ENCODE measurements around the gene TOMM7.
"Not testable (repeated sequence)": the region's sequence is repeated elsewhere in the genome, so short reads cannot be mapped to it uniquely, and the experiment has no call there.

TOMM7 gene

DNA sequence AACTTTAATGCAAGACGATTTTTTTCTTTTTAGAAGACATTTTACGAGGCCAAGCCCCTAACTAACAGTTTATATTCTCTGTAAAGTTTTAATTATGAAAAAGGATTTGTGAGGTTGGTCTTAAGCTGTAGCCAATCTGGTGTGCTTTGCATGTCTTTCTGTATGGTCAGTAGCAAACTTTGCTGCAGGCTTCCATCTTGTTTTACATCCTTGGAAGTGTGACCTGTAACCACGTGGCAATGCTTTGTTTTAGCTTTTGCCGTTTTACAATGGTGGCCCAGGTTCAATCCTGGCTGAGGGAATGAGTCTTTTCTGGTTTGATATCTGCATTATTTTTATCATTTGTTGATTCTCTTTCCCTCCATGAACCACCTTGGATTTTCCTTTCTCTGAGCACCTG is 19.8 kb downstream of the TOMM7 start:
- H3K9ac ChIP-seq (ENCODE audit: low read length in 2 of 2); H3K9me3 ChIP-seq (ENCODE audit: control insufficient read depth in 2 of 2, low read length in 2 of 2); H3K27ac ChIP-seq (ENCODE audit: low read length); H3K36me3 ChIP-seq (ENCODE audit: control insufficient read depth in 2 of 2, insufficient read depth in 2 of 2, low read length in 2 of 2); H3K4me1 ChIP-seq (ENCODE audit: control insufficient read depth, insufficient read depth, low read length); H3K27me3 ChIP-seq (ENCODE audit: control insufficient read depth in 1 of 2, insufficient read depth in 2 of 2, low read length in 2 of 2); H3K4me3 ChIP-seq (ENCODE audit: low read length in 2 of 2): not testable (repeated sequence)

DNA sequence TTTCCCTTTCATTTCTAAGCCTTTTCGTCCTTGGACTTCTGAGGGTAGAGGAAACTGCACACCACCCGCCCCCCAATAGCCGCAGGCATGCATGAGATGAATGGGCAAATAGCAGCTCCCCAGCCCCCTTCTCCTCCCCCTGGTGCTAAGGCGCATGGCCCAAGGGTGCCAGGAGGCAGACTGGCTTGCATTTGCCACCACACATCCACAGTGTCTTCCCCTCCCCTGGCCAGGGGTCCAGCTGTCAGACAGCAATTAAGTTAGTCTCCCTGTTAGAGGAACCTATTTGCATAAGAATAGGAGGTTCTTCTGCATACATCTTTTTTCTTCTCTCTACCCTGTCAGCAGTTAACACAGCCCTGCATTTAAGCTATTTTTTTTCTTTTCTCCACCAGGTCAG is 20.2 kb downstream of the TOMM7 start:
- Histone ChIP-seq H3K36me3 (ENCODE audit: control insufficient read depth in 2 of 2, insufficient read depth in 2 of 2, low read length in 2 of 2) (no peaks in the 10 kb centered on the region), H3K4me3 (ENCODE audit: low read length in 2 of 2) (no peak overlapping the region), H3K27ac (ENCODE audit: low read length) (no peak overlapping the region), H3K4me1 (ENCODE audit: control insufficient read depth, insufficient read depth, low read length) (no peaks in the 10 kb centered on the region), H3K9me3 (ENCODE audit: control insufficient read depth in 2 of 2, low read length in 2 of 2) (no peaks in the 10 kb centered on the region), H3K27me3 (ENCODE audit: control insufficient read depth in 1 of 2, insufficient read depth in 2 of 2, low read length in 2 of 2) (no peaks in the 10 kb centered on the region), H3K9ac (ENCODE audit: low read length in 2 of 2) (no peak overlapping the region)

DNA sequence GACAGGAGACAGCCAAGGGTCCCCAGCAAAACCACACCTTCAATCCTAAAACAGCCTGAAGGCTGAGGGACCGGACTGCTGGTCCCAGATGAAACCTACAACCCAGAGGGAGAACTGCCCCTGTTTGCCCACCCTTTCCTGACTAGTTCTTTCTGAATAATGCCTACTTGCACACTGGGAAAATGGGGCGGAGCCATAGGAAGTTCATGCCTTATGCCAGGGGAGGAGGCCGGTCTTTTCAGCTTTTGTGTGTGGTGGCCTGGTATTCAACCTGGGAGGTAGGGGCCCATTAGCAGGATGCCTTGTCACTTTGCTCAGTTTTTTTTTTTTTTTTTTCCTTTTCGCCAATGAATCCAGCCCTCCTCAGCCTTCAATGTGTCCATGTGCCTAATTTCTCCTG is 20.7 kb downstream of the TOMM7 start:
- H3K9ac ChIP-seq (ENCODE audit: low read length in 2 of 2) = no peak overlapping the region
- H3K9me3 ChIP-seq (ENCODE audit: control insufficient read depth in 2 of 2, low read length in 2 of 2) = no peaks in the 10 kb centered on the region
- H3K27ac ChIP-seq (ENCODE audit: low read length) = no peak overlapping the region

DNA sequence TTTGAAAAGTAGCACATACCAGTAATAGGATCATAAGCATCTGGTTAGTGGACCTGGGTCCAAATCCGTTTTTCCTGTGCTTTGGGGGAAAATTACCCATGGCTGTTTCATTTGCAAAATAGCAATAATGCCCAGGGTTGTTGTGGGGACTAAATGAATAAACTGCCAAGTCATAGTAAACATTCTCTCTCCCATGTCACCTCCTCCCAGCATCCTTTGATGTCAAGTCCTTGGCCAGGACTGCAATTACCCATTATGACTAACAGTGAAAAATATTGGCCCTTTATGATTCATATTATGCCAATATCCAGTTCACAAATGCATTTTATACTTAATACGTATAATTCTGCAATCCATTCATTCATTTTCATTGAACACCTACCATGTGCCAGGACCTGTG is 23.0 kb downstream of the TOMM7 start:
- Histone ChIP-seq H3K27me3 (ENCODE audit: control insufficient read depth in 1 of 2, insufficient read depth in 2 of 2, low read length in 2 of 2) (no peaks in the 10 kb centered on the region), H3K36me3 (ENCODE audit: control insufficient read depth in 2 of 2, insufficient read depth in 2 of 2, low read length in 2 of 2) (no peaks in the 10 kb centered on the region), H3K9me3 (ENCODE audit: control insufficient read depth in 2 of 2, low read length in 2 of 2) (no peaks in the 10 kb centered on the region), H3K4me1 (ENCODE audit: control insufficient read depth, insufficient read depth, low read length) (no peaks in the 10 kb centered on the region), H3K27ac (ENCODE audit: low read length) (no peak overlapping the region), H3K9ac (ENCODE audit: low read length in 2 of 2) (no peak overlapping the region), H3K4me3 (ENCODE audit: low read length in 2 of 2) (no peak overlapping the region)

More for the DNA sequence above, 20.7 kb downstream of the TOMM7 start:
- H3K4me1 ChIP-seq (ENCODE audit: control insufficient read depth, insufficient read depth, low read length) = no peaks in the 10 kb centered on the region
- H3K36me3 ChIP-seq (ENCODE audit: control insufficient read depth in 2 of 2, insufficient read depth in 2 of 2, low read length in 2 of 2) = no peaks in the 10 kb centered on the region
- H3K27me3 ChIP-seq (ENCODE audit: control insufficient read depth in 1 of 2, insufficient read depth in 2 of 2, low read length in 2 of 2) = no peaks in the 10 kb centered on the region
- no peak overlapping the region for H3K4me3 ChIP-seq (ENCODE audit: low read length in 2 of 2)

DNA sequence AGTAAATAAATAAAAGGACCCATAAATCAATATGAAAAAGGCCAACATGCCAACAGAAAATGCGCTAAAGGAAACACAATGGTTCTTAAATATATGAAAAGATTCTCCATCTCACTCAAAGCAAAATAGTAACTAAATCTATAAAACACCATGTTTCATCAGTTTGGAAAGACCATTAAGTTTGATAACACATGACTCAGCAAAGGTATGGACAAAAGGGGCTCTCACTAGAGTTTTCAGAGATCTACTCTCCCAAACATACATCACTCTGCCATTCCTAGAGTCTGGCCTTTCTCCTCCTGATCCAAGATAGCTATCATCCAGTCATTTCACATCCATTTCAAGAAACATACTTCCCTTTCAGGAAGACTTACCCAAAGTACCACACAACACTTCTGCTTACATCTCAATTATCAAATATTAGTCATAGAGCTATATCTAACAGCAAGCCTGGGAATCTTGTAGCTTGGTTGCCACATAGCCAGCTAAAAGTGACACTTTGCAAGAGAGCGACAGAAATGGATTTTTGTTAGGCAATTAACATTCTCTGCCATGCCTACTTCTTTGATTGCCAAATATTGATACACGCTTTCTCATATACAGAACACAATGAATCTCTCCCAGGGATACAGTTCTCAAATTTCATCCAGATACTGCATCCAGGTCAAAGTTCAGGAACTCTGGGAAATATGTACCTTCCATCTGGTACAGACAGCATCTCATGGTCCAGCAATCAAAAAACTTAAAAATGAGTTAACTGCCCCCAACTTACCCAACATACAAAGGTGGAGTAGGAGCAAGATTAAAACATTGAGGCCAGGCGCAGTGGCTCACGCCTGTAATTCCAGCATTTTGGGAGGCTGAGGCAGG is 28.8 kb downstream of the TOMM7 start:
- Histone ChIP-seq H3K27ac (ENCODE audit: low read length) (no peak overlapping the region), H3K4me3 (ENCODE audit: low read length in 2 of 2) (no peak overlapping the region), H3K36me3 (ENCODE audit: control insufficient read depth in 2 of 2, insufficient read depth in 2 of 2, low read length in 2 of 2) (no peaks in the 10 kb centered on the region), H3K9me3 (ENCODE audit: control insufficient read depth in 2 of 2, low read length in 2 of 2) (no peaks in the 10 kb centered on the region), H3K9ac (ENCODE audit: low read length in 2 of 2) (no peak overlapping the region), H3K4me1 (ENCODE audit: control insufficient read depth, insufficient read depth, low read length) (no peaks in the 10 kb centered on the region), H3K27me3 (ENCODE audit: control insufficient read depth in 1 of 2, insufficient read depth in 2 of 2, low read length in 2 of 2) (no peaks in the 10 kb centered on the region)

DNA sequence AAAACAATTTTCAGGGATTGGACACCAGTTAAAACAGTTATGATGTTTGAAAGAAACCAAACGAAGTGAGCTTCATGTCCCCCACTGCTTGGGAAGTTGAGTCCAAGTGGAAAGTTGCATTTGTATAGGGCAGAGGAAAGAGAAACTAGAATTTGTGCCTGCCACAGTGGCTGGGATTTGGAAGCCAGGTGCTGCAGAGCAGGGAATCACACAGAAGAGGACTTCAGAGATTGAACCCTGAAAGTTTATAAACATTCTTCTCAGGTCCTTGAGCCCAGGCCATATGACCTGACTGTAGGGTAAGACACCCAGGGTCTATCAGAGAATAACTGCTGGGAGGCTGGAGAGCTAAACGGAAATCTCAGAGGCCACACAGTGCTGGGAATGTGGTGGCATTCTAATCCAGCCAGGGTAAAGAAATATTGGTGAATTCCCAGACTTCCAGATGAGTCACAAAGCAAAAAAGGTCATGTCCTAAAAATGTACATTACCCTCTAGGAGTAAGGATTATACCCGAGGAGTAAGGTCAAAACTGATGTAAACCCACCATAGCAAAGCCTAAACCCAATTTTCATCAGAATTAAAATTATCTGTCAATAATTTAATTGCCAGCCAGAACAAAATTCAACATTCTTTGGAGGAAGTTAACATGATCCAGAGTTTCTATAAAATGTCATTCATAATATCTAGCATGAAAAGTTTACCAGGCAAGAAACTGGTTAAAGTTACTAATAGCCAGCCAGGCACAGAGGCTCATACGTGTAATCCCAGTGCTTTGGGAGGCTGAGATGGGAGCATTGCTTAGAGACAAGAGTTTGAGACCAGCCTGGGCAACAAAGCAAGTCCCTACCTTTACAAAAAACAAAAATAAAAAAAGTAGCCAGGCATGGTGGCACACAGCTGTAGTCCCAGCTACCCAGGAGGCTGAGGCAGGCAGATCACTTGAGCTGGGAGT is 31.2 kb downstream of the TOMM7 start:
- H3K4me3 ChIP-seq (ENCODE audit: low read length in 2 of 2) = no peak overlapping the region
- no peaks in the 10 kb centered on the region for H3K9me3 ChIP-seq (ENCODE audit: control insufficient read depth in 2 of 2, low read length in 2 of 2)
- no peaks in the 10 kb centered on the region for H3K36me3 ChIP-seq (ENCODE audit: control insufficient read depth in 2 of 2, insufficient read depth in 2 of 2, low read length in 2 of 2)
- no peak overlapping the region for H3K27ac ChIP-seq (ENCODE audit: low read length)
- no peaks in the 10 kb centered on the region for H3K27me3 ChIP-seq (ENCODE audit: control insufficient read depth in 1 of 2, insufficient read depth in 2 of 2, low read length in 2 of 2)
- no peak overlapping the region for H3K9ac ChIP-seq (ENCODE audit: low read length in 2 of 2)
- H3K4me1 ChIP-seq (ENCODE audit: control insufficient read depth, insufficient read depth, low read length) = no peaks in the 10 kb centered on the region

DNA sequence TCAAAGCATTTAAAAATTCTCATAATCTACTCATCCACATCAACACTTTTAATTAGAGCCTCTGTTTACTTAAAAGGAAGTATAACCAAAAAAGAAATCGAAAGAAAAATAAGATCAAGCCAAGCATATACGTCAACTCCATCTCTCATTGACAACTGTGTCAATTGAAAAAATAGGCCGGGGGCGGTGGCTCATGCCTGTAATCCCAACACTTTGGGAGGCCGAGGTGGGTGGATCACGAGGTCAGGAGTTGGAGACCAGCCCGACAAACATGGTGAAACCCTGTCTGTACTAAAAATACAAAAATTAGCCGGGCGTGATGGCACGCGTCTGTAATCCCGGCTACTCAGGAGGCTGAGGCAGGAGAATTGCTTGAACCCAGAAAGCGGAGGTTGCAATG is 32.0 kb downstream of the TOMM7 start:
- H3K9me3 ChIP-seq (ENCODE audit: control insufficient read depth in 2 of 2, low read length in 2 of 2); H3K27ac ChIP-seq (ENCODE audit: low read length); H3K9ac ChIP-seq (ENCODE audit: low read length in 2 of 2); H3K36me3 ChIP-seq (ENCODE audit: control insufficient read depth in 2 of 2, insufficient read depth in 2 of 2, low read length in 2 of 2); H3K4me3 ChIP-seq (ENCODE audit: low read length in 2 of 2); H3K27me3 ChIP-seq (ENCODE audit: control insufficient read depth in 1 of 2, insufficient read depth in 2 of 2, low read length in 2 of 2); H3K4me1 ChIP-seq (ENCODE audit: control insufficient read depth, insufficient read depth, low read length): not testable (repeated sequence)

DNA sequence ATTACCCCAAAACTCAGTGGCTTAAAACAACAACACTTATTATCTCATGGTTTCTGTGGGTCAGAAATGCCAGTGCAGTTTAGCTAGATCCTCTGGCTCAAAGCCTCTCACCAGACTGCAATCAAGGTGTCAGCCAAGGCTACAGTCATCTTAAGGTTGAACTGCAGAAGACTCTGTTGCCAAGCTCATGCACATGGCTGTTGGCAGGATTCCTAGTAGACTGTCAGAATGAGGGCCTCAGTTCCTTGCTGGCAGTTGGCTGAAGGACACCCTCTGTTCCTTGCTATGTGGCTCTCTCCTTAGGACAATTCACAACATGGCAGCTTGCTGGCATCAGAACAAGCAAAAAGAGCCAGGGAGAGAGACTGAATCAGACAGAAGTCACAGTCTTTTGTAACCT is 34.7 kb downstream of the TOMM7 start:
- no peaks in the 10 kb centered on the region for H3K27me3 ChIP-seq (ENCODE audit: control insufficient read depth in 1 of 2, insufficient read depth in 2 of 2, low read length in 2 of 2)
- H3K9ac ChIP-seq (ENCODE audit: low read length in 2 of 2) = no peak overlapping the region
- no peak overlapping the region for H3K4me3 ChIP-seq (ENCODE audit: low read length in 2 of 2)
- H3K9me3 ChIP-seq (ENCODE audit: control insufficient read depth in 2 of 2, low read length in 2 of 2) = no peaks in the 10 kb centered on the region
- H3K36me3 ChIP-seq (ENCODE audit: control insufficient read depth in 2 of 2, insufficient read depth in 2 of 2, low read length in 2 of 2) = no peaks in the 10 kb centered on the region
- no peak overlapping the region for H3K27ac ChIP-seq (ENCODE audit: low read length)
- no peaks in the 10 kb centered on the region for H3K4me1 ChIP-seq (ENCODE audit: control insufficient read depth, insufficient read depth, low read length)

DNA sequence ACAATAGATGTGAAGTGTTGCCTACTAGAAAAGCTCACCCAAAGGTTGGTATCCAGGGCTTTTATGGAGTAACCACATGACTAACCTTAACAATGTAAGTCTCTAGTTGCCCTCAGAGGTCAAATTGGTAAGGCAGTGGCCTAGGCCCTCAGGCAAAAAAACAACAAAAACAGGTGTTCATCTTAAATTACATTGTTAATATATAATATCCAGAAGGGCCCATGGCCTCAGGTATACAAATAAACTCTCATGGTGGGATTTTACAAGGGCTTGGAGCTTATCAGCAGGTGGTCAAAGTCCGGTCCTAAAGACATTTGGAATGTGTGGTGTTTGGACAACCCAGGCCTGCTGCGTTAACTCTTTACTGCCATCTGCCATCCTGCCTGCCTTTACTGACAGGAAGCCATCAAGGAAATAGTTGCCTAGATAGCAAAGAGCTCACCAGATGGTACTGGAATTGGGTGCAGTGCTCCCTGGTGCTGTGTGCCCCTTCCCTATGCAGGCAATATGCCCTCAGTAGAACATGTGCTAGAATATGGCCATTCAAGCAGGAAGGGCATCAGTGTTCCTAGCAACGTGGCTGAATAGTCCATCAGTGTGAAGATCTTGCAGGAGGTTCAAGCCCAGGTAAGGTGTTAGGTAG is 36.2 kb downstream of the TOMM7 start:
- no peaks in the 10 kb centered on the region for H3K36me3 ChIP-seq (ENCODE audit: control insufficient read depth in 2 of 2, insufficient read depth in 2 of 2, low read length in 2 of 2)
- H3K27ac ChIP-seq (ENCODE audit: low read length) = no peak overlapping the region
- no peaks in the 10 kb centered on the region for H3K4me1 ChIP-seq (ENCODE audit: control insufficient read depth, insufficient read depth, low read length)
- H3K9me3 ChIP-seq (ENCODE audit: control insufficient read depth in 2 of 2, low read length in 2 of 2) = no peaks in the 10 kb centered on the region
- no peak overlapping the region for H3K9ac ChIP-seq (ENCODE audit: low read length in 2 of 2)
- H3K4me3 ChIP-seq (ENCODE audit: low read length in 2 of 2) = no peak overlapping the region
- H3K27me3 ChIP-seq (ENCODE audit: control insufficient read depth in 1 of 2, insufficient read depth in 2 of 2, low read length in 2 of 2) = no peaks in the 10 kb centered on the region

DNA sequence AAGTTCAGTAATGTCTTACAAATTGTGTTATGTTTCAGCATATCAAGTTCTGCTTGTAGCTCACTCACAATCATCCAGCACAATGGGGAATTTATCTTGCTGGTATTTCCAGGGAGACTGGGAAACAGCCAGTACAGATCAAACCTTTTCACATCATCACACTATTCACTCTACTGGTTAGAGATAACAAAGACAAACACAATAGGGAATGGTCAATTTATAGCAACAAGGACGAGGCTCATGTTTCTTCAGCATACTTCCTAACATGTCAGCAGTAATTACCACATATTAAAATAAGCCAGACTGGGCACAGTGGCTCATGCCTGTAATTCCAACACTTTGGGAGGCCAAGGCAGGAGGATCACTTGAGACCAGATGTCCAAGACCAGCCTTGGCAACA is 38.3 kb downstream of the TOMM7 start:
- no peaks in the 10 kb centered on the region for H3K27me3 ChIP-seq (ENCODE audit: control insufficient read depth in 1 of 2, insufficient read depth in 2 of 2, low read length in 2 of 2)
- H3K4me3 ChIP-seq (ENCODE audit: low read length in 2 of 2) = no peak overlapping the region
- H3K4me1 ChIP-seq (ENCODE audit: control insufficient read depth, insufficient read depth, low read length) = no peaks in the 10 kb centered on the region
- H3K36me3 ChIP-seq (ENCODE audit: control insufficient read depth in 2 of 2, insufficient read depth in 2 of 2, low read length in 2 of 2) = no peaks in the 10 kb centered on the region
- no peaks in the 10 kb centered on the region for H3K9me3 ChIP-seq (ENCODE audit: control insufficient read depth in 2 of 2, low read length in 2 of 2)
- H3K9ac ChIP-seq (ENCODE audit: low read length in 2 of 2) = no peak overlapping the region
- H3K27ac ChIP-seq (ENCODE audit: low read length) = no peak overlapping the region

All from stomach smooth muscle (tissue), 2 donors.